ENCODE data around the gene B3GNT7.

The B3GNT7 gene

GRCh38 chr2:231353469-231353868 lies 42.0 kb upstream of the B3GNT7 start:
- no peak overlapping the region for H3K27ac ChIP-seq
- TF ChIP-seq ZFX (IDR thresholded peaks at IDR 0.05; ENCODE audit: borderline replicate concordance) (no peak), CTCF (IDR thresholded peaks at IDR 0.05) (no peak)

GRCh38 chr2:231355508-231356465 lies 39.7 kb upstream of the B3GNT7 start:
- H3K27ac ChIP-seq, result no peak overlapping the region
- TF ChIP-seq CTCF (IDR thresholded peaks at IDR 0.05), result no peak
- no peak for TF ChIP-seq ZFX (IDR thresholded peaks at IDR 0.05; ENCODE audit: borderline replicate concordance)

DNA sequence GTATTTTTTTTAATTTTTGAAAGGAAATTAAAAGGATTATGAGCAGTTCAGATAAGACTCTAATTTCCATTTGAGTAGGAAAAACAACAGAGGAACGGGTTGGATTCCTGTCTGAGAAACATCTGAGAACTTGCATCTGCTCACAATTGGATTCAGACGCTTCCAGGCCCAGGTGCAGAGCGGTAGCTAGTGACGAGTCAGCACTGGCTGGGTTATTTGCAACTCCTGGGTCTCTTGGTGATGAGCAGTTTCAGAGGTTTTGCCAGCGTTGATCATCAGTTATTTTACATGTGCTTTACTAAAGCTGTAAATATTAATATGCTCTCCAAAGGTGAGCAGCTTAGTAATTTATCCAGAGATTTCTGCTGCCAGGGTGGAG lies 39.1 kb upstream of the B3GNT7 start:
- TF ChIP-seq CTCF (IDR thresholded peaks at IDR 0.05) (no peak), ZFX (IDR thresholded peaks at IDR 0.05; ENCODE audit: borderline replicate concordance) (no peak)
- H3K27ac ChIP-seq, result no peak overlapping the region

GRCh38 chr2:231357048-231357447 lies 38.5 kb upstream of the B3GNT7 start:
- no peak overlapping the region for H3K27ac ChIP-seq
- TF ChIP-seq ZFX (IDR thresholded peaks at IDR 0.05; ENCODE audit: borderline replicate concordance) (no peak), CTCF (IDR thresholded peaks at IDR 0.05) (no peak)

DNA sequence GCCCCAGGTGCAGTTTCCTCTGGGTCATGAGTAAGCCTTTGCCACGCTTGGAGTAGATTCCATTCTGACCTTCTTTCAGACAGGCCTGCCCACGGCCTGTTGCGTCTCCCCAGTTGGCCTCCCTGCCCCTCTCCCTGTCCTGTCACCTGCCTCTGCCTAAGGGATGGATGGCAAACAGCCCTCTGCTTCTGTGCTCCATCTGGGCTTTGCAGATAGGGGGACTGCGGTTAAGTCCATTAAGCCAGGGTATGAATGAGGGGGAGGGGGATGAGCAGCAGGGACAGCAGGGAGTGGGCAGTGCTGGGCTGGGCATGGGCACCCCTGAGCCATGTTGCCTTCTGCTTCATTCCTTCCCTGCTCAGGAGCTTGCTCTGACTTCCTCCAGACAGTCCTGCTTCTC lies 37.6 kb upstream of the B3GNT7 start:
- TF ChIP-seq CTCF (IDR thresholded peaks at IDR 0.05), result no peak
- TF ChIP-seq ZFX (IDR thresholded peaks at IDR 0.05; ENCODE audit: borderline replicate concordance), result no peak
- H3K27ac ChIP-seq, result no peak overlapping the region

- no peak for TF ChIP-seq ZFX (IDR thresholded peaks at IDR 0.05; ENCODE audit: borderline replicate concordance)
- TF ChIP-seq CTCF (IDR thresholded peaks at IDR 0.05), result no peak
- no peak overlapping the region for H3K27ac ChIP-seq
These were observed 36.1 kb upstream of the B3GNT7 start for GRCh38 chr2:231359441-231359840.

DNA sequence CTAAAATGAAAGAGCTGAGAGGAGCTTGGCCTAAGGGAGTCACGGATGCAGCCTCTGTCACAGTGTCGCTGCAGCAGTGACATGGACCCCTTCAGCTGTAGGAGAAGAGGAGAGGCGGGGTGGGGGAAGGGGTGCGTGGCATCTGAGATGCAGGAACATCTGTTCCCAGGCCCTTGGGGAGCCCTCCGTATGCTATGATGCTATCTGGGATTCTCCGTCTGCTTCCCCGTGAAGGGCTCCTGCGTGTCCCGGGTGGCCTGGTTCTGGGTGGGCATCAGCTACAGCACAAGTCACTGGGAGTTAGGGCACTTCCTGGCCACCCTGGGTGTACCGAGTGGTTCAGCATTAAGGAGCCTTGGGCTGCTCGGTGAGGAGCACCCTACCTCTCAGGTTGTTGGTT lies 35.6 kb upstream of the B3GNT7 start:
- H3K27ac ChIP-seq, result no peak overlapping the region
- TF ChIP-seq CTCF (IDR thresholded peaks at IDR 0.05) (no peak), ZFX (IDR thresholded peaks at IDR 0.05; ENCODE audit: borderline replicate concordance) (no peak)

Measured in 22Rv1 (cell line).